ENCODE data around the gene CLECL1.

CLECL1 gene

DNA sequence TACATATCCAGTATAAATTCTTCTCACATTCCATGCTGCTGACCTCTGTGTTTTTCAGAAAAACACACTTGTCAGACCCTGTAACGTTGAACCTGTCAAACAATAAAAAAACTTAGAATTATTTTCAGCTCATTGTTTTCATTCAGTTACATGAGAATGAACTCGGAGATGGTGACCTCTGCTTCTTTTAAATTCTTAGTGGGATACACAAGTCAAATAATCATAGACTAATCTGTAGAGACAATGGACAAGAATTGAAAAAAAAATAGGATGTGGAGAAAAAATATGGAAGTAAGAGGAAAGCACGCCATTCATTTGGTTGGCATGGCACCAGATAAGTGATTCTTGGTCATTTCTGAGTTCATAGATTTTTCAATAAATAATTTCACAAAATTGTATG lies 20.6 kb upstream of the CLECL1 start:
- no peaks in the 10 kb centered on the region for H3K36me3 ChIP-seq
- H3K4me1 ChIP-seq = no peaks in the 10 kb centered on the region
- H3K4me3 ChIP-seq (ENCODE audit: low read depth, low read length) = no peak overlapping the region
- H3K27me3 ChIP-seq = peaks cover 54% of the 10 kb centered on the region
- no peaks in the 10 kb centered on the region for H3K9me3 ChIP-seq
- TF ChIP-seq, protein P1, sequence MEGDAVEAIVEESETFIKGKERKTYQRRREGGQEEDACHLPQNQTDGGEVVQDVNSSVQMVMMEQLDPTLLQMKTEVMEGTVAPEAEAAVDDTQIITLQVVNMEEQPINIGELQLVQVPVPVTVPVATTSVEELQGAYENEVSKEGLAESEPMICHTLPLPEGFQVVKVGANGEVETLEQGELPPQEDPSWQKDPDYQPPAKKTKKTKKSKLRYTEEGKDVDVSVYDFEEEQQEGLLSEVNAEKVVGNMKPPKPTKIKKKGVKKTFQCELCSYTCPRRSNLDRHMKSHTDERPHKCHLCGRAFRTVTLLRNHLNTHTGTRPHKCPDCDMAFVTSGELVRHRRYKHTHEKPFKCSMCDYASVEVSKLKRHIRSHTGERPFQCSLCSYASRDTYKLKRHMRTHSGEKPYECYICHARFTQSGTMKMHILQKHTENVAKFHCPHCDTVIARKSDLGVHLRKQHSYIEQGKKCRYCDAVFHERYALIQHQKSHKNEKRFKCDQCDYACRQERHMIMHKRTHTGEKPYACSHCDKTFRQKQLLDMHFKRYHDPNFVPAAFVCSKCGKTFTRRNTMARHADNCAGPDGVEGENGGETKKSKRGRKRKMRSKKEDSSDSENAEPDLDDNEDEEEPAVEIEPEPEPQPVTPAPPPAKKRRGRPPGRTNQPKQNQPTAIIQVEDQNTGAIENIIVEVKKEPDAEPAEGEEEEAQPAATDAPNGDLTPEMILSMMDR (IDR thresholded peaks at IDR 0.05; ENCODE audit: low read depth, low read length) = no peak
- no peak for DNase-seq

DNA sequence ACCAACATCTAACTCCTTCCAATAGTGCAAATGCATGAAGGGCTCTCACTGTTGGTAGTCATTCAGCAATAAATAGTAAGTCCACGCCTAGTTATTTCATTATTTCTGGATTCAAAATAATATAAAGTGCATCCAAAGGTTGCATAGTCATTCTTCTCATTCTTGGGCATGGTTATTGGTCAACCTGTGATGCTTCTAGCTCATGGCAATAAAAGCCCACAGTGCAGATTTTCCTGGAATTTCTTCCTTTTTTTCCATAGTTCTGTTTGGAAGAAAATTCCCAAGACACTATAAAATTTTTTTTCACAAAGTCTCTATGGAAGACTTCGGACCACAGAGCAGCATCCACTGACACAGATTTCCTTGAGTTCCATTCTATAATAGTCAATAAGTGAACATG lies 20.2 kb upstream of the CLECL1 start:
- H3K9me3 ChIP-seq = no peaks in the 10 kb centered on the region
- peaks cover 52% of the 10 kb centered on the region for H3K27me3 ChIP-seq
- no peak for DNase-seq
- H3K36me3 ChIP-seq = no peaks in the 10 kb centered on the region
- TF ChIP-seq, protein P1 (IDR thresholded peaks at IDR 0.05; ENCODE audit: low read depth, low read length) = no peak
- H3K4me3 ChIP-seq (ENCODE audit: low read depth, low read length) = no peak overlapping the region
- H3K4me1 ChIP-seq = no peaks in the 10 kb centered on the region

- DNase-seq = no peak
- TF ChIP-seq, protein P1 (IDR thresholded peaks at IDR 0.05; ENCODE audit: low read depth, low read length) = no peak
- peaks cover 48% of the 10 kb centered on the region for H3K27me3 ChIP-seq
- H3K36me3 ChIP-seq = no peaks in the 10 kb centered on the region
- no peak overlapping the region for H3K4me3 ChIP-seq (ENCODE audit: low read depth, low read length)
- no peaks in the 10 kb centered on the region for H3K9me3 ChIP-seq
- no peaks in the 10 kb centered on the region for H3K4me1 ChIP-seq
These were observed 19.4 kb upstream of the CLECL1 start for GRCh38 chr12:9752145-9752933.

- peaks cover 41% of the 10 kb centered on the region for H3K27me3 ChIP-seq
- TF ChIP-seq, protein P1 (IDR thresholded peaks at IDR 0.05; ENCODE audit: low read depth, low read length) = no peak
- no peaks in the 10 kb centered on the region for H3K9me3 ChIP-seq
- H3K4me1 ChIP-seq = no peaks in the 10 kb centered on the region
- H3K4me3 ChIP-seq (ENCODE audit: low read depth, low read length) = no peak overlapping the region
- DNase-seq = no peak
- H3K36me3 ChIP-seq = no peaks in the 10 kb centered on the region
These were observed 18.6 kb upstream of the CLECL1 start for GRCh38 chr12:9751204-9752144.

DNA sequence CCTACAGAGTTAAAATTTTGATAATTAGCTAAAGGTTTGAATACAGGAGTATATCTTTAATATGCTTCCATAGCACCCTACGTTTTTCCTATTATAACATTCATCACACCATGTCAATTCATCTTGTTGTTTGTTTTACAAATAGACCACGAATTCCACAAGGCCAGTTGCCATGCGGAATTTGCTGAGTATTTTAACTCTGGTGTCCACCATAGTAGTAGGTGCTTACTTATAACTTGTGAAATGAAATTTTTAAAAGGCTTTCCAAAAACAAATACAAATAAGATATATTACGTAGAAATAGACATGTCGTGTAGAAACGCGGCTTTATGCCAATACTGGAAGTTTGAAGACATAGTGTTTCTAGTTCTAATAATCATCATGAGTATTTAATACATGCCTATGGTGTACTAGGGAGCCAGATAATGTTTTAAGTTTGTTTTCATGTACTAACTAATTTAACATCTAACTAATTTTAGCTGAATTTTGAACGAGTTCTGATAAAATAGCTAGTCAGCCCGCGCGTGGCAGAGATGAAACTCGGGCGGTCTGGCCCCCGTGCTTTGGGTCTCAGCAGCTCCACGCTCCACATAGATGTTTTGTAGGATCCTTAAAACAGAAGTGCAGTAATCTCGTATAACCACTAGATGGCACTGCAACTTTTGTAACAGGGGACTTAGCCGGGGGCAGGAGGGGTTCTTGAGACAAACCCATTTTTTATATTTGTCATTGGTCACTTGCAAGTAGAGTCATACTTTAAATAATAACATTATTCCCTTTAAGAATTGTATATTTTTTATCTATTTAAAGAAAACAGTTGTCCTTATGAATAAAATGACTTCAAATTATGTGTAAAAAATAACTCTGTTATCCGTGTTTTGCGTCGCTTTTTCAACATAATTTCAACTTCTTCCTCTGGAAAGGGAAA lies 17.6 kb upstream of the CLECL1 start:
- no peaks in the 10 kb centered on the region for H3K9me3 ChIP-seq
- no peaks in the 10 kb centered on the region for H3K36me3 ChIP-seq
- no peak overlapping the region for H3K4me3 ChIP-seq (ENCODE audit: low read depth, low read length)
- TF ChIP-seq, protein P1 (IDR thresholded peaks at IDR 0.05; ENCODE audit: low read depth, low read length) = peak; percentile 86
- H3K27me3 ChIP-seq = peaks cover 44% of the 10 kb centered on the region
- peak; percentile 35 for DNase-seq
- no peaks in the 10 kb centered on the region for H3K4me1 ChIP-seq
